GM19193 (cell line): ENCODE results near the gene SH3RF3.

ENCODE experiments used
- POLR2A ChIP-seq: IDR thresholded peaks from 4 replicates; pipeline ENCODE4 v1.6.1; 2011; ENCODE audit not compliant: insufficient read depth, insufficient read length; ENCODE audit errors: extremely low read depth

SH3RF3 gene

GRCh38 chr2:109463236-109463635 is 334.2 kb downstream of the SH3RF3 start:
- TF ChIP-seq POLR2A, result no peak

GRCh38 chr2:109463891-109464290 is 334.9 kb downstream of the SH3RF3 start:
- no peak for TF ChIP-seq POLR2A

- TF ChIP-seq POLR2A, result no peak
Measured at GRCh38 chr2:109466674-109467575, 337.9 kb downstream of the SH3RF3 start.

DNA sequence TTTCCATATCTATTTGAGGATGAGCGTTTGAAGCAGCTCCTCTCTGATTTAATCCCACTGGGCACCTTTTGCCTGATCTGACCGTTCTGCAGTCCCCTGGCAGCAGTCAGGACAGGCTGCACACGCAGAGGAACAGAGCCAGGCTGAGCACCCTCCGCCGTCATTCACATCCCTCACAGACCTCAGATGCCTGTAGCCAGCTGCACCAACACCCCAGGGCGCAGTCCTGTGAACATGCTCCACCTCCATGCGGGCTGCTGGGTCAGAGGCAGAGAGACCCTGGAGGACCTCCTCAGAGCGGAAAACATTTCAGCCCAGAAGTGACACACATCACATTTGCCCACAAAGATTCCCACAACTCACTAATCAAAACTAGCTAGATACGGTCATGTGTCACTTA is 338.7 kb downstream of the SH3RF3 start:
- no peak for TF ChIP-seq POLR2A

DNA sequence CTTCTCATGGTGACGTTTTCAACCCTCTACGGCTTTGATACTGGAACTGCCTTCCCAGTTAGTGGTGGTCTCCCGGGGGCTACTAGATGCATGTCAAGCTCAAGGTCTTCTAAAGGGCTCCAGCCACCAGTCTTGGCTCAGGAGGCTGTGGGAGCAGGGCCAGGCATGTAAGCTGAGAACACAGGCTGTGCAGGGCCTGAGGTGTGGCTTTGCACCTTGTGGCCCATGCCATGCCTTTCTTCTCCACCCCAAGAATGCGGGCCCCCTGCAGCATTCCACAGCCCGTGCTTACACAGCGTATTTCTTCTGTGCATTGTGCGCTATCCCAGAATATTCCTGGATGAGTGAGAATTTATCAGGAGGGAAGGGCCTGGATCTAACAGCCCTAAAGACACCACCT is 339.9 kb downstream of the SH3RF3 start:
- no peak for TF ChIP-seq POLR2A

GRCh38 chr2:109471658-109472057 is 342.7 kb downstream of the SH3RF3 start:
- TF ChIP-seq POLR2A, result no peak

DNA sequence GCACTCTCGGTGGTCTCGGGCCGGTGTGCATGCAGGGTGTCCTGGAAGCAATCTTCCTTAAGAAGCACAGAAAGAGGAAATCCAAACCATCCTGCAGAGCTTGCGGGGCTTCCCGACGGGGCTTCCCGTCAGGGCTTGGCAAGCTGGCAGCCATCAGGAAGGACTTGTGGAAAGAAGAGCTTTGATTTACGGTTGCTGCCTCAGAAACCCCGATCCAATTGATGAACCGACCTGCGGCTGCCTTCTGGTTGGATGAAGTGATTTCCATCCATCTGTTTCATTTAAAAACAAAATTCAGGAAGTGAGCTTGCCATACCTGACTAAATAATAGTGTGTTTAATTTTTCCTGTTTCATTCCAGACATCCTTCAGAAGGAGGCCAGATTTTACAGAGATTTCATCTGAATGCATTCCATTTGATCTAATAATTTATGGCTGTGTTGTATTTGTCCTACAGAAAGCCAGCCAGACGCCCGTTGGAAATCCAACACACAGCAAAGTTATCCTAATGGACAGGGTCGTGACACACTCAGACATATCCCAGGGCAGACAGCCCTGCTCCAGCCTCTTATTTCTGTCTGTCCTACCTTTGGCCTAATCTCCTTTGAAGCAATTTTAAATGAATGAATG is 343.4 kb downstream of the SH3RF3 start:
- TF ChIP-seq POLR2A, result no peak

DNA sequence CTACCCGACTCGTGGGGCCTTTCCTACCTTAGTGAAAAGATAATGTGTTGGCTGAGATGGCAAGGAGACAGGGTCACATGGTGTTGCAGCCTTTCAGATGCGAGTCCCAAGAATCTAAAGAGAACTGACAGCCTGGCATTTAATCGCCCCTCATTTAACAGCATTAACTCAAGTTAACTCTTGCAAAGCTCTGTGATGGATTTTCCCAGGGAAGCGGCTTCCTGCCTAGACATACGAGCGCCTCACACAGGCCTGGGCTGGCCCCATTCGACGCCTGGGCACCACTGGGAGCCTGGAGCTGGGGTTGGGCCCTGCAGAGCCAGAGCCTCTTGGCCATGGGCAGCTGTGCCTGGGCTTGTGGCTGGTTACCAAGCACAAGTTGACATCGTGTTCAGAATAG is 344.0 kb downstream of the SH3RF3 start:
- no peak for TF ChIP-seq POLR2A

DNA sequence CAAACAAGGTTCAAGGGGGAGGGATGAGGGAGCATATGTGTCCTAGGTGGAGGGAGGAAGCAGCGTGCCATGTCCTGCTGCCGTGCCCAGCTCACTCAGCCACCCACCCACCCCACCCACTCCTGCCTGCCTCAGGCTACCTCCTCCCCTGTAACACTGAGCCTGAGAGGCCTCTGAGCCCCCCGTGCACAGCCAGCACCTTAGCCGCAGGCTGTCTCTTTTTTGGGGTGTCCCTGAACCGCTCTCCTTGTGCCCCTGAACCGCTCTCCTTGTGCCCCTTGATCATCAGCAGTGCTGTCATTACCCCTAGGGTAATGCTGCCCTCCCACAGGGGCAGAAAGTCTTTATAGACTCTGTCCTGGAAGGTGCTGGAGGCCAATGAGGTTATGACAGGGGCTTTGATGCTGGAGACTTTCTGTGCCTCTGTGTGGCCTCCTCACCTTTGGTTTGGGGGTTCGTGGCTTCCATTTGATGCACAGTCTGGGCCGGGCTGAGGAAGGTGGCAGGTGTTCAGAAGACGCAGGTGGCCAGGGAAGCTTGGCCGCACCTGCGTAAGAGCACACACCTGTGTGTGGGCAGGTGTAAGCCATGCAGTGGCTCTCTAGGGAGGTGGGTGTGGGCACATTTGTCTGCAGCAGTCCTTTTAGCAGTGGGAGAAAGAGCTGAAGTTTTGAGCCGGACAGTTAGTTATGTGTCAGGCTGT is 344.8 kb downstream of the SH3RF3 start:
- no peak for TF ChIP-seq POLR2A

DNA sequence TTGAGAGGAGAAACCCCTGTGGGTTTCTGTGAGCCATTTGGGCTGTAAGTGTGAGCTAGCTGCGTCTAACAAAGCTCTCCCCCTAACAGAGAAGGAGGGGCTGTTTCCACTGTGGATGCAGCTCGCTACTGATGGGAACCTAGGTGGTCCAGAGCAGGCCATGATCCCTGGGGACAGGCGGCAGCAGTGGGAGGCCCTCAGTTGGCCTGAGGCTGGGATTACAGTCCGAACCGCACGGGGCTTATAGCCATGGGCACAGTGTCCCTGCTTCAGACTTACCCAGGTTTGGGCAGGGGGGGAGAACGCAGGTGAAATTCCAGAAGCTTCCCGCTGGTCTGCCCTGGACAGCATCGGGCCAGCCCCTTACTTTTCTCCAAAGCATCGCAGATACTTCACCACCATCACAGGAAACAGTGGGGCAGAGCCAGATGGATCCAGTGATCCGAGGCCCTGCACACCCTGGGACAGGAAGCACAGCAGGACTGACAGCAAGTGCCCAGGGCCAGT is 345.4 kb downstream of the SH3RF3 start:
- no peak for TF ChIP-seq POLR2A

GRCh38 chr2:109475531-109476210 is 346.7 kb downstream of the SH3RF3 start:
- no peak for TF ChIP-seq POLR2A

DNA sequence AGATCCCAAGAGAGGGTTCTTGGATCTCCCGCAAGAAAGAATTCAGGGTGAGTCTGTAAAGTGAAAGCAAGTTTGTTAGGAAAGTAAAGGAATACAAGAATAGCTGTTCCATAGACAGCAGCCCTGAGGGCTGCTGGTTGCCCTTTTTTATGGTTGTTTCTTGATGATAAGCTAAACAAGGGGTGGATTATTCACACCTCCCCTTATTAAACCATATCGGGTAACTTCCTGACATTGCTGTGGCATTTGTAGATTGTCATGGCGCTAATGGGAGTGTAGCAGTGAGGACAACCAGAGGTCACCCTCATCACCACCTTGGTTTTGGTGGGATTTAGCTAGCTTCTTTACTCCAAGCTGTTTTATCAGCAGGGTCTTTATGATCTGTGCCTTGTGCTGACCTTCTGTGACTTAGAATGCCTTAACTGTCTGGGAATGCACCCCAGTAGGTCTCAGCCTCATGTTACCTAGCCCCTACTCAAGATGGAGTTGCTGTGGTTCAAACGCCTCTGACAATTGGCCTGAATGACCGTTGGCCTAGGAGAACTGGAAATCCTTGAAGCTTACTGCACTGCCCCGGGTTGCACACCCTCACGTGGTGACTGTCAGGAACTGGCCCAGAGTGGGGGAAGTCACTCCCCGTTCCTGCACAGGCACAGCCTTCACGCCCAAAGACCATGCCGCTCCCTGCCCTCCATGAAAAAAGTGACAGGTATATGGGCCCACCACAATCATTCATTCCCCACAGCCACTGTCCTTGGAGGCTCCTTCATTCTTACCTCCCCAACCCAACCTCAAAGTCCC is 347.8 kb downstream of the SH3RF3 start:
- TF ChIP-seq POLR2A, result no peak

DNA sequence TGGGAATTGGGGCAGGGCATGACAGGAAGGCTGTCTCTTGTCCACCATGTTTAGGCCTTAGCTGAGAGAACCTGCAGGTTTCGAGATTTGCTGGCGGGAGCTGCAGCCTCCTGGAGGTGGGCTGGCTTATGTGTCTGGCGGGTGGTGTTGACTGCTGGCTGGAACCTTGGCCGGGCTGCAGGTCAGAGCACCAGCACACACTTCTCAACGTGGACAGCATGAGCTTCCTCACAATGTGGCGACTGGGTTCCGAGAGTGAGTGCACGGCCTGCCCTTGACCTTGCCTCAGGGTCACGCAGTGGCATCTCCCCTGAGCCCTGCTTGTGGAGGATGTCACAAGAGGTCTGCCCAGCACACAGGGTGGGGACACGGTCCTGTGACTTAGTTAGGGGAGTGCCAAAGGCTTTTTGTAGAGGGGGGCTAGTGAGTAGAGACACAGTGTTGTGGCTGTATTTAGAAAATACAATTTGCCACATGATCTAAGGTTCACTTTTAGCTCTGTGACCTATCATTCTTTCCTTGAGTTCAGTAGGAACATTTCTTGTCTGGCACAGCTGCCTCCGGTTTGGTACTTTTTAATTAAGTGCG is 350.0 kb downstream of the SH3RF3 start:
- TF ChIP-seq POLR2A, result no peak

GRCh38 chr2:109479804-109480203 is 350.8 kb downstream of the SH3RF3 start:
- TF ChIP-seq POLR2A, result no peak
